ENCODE data around the gene SELENON.

GRCh38 chr1:25829046-25829445 is 29.1 kb downstream of the SELENON start:
- no peak for TF ChIP-seq FOXK2 (IDR thresholded peaks at IDR 0.05)
- TF ChIP-seq FOXA1 (IDR thresholded peaks at IDR 0.05): no peak
